Fibroblast of upper back skin (primary cell): ENCODE data around the gene SPACA6.
A peak's percentile ranks its signal among the peaks of the same experiment; 100 is the strongest.
"Not testable (repeated sequence)": the region's sequence is repeated elsewhere in the genome, so short reads cannot be mapped to it uniquely, and the experiment has no call there.

ENCODE experiments used
- DNase-seq: peaks from one replicate; pipeline ENCODE4 v3.0.0-alpha.2; 2013

The SPACA6 gene

GRCh38 chr19:51706885-51707284 lies 13.8 kb downstream of the SPACA6 start:
- DNase-seq, result no peak

GRCh38 chr19:51708811-51709210 lies 15.7 kb downstream of the SPACA6 start:
- no peak for DNase-seq

- DNase-seq, result no peak
These were observed 16.4 kb downstream of the SPACA6 start for GRCh38 chr19:51709575-51709974.

GRCh38 chr19:51710163-51710562 lies 17.0 kb downstream of the SPACA6 start:
- peak; percentile 55 for DNase-seq

- DNase-seq, result no peak
These were observed 18.6 kb downstream of the SPACA6 start for GRCh38 chr19:51711702-51712101.

GRCh38 chr19:51712461-51713081 lies 19.4 kb downstream of the SPACA6 start:
- peak; percentile 50 for DNase-seq

- no peak for DNase-seq
These were observed 20.5 kb downstream of the SPACA6 start for GRCh38 chr19:51713319-51714285.

GRCh38 chr19:51714848-51715247 lies 21.7 kb downstream of the SPACA6 start:
- no peak for DNase-seq

GRCh38 chr19:51715850-51716249 lies 22.7 kb downstream of the SPACA6 start:
- DNase-seq, result no peak

- DNase-seq, result no peak
These were observed 23.8 kb downstream of the SPACA6 start for GRCh38 chr19:51716925-51717324.

- no peak for DNase-seq
These were observed 26.3 kb downstream of the SPACA6 start for GRCh38 chr19:51719251-51719988.

- no peak for DNase-seq
These were observed 28.8 kb downstream of the SPACA6 start for GRCh38 chr19:51721905-51722304.

- no peak for DNase-seq
These were observed 29.4 kb downstream of the SPACA6 start for GRCh38 chr19:51722492-51722891.

- no peak for DNase-seq
These were observed 31.4 kb downstream of the SPACA6 start for GRCh38 chr19:51724543-51724942.

GRCh38 chr19:51726049-51726448 lies 32.9 kb downstream of the SPACA6 start:
- peak; percentile 85 for DNase-seq

GRCh38 chr19:51727349-51727880 lies 34.3 kb downstream of the SPACA6 start:
- no peak for DNase-seq

- peak; percentile 65 for DNase-seq
These were observed 36.7 kb downstream of the SPACA6 start for GRCh38 chr19:51729781-51730180.

GRCh38 chr19:51733742-51734522 lies 40.8 kb downstream of the SPACA6 start:
- DNase-seq, result peak; percentile 44

- DNase-seq, result peak; percentile 87
These were observed 42.8 kb downstream of the SPACA6 start for GRCh38 chr19:51735759-51736449.

GRCh38 chr19:51737389-51737788 lies 44.3 kb downstream of the SPACA6 start:
- no peak for DNase-seq

- peak; percentile 31 for DNase-seq
These were observed 44.8 kb downstream of the SPACA6 start for GRCh38 chr19:51737924-51738323.

- not testable (repeated sequence) for DNase-seq
These were observed 45.4 kb downstream of the SPACA6 start for GRCh38 chr19:51738523-51738922.
